SU-DHL-6 (cell line): ENCODE results near the gene ITPK1.

Experiments used
- H2AFZ ChIP-seq: fragments of 200-600 bp; sonication (generic); 2 replicates; pipeline ENCODE4 v1.6.1; 2014; ENCODE audit warnings: low read depth, mild to moderate bottlenecking, moderate library complexity, mixed read lengths, antibody characterized with exemption, low read length; ENCODE audit not compliant: severe bottlenecking
- H3F3A ChIP-seq: fragments of 200-600 bp; shearing (Covaris generic); 2 replicates; pipeline ENCODE4 v1.6.0; 2016; ENCODE audit warnings: antibody characterized with exemption, mild to moderate bottlenecking; ENCODE audit not compliant: insufficient read depth
- H3K27ac ChIP-seq: fragments of 200-600 bp; sonication (generic); 2 replicates; pipeline ENCODE4 v1.5.1; 2016; ENCODE audit warnings: low read depth, mild to moderate bottlenecking, low read length, moderate library complexity, mixed read lengths
- H3K27me3 ChIP-seq: fragments of 200-600 bp; sonication (generic), shearing (Covaris generic); 2 replicates; pipeline ENCODE4 v1.6.0; 2014; ENCODE audit warnings: mild to moderate bottlenecking, low read length
- H3K36me3 ChIP-seq: fragments of 200-600 bp; sonication (generic); 2 replicates; pipeline ENCODE4 v1.6.1; 2014; ENCODE audit warnings: mild to moderate bottlenecking, low read length, mixed read lengths
- H3K4me2 ChIP-seq: fragments of 300-600, 200-600 bp; shearing (Covaris generic), sonication (generic); 2 replicates; pipeline ENCODE4 v1.6.0; 2014; ENCODE audit warnings: low read length, low read depth, mild to moderate bottlenecking; ENCODE audit not compliant: poor library complexity, severe bottlenecking
- H3K4me3 ChIP-seq: fragments of 200-600 bp; sonication (generic); 2 replicates; pipeline ENCODE4 v1.5.1; 2014; ENCODE audit warnings: antibody characterized with exemption, low read length, mild to moderate bottlenecking, mixed read lengths; ENCODE audit not compliant: insufficient read depth, poor library complexity, severe bottlenecking
- H3K79me2 ChIP-seq: fragments of 200-600 bp; sonication (generic); 2 replicates; pipeline ENCODE4 v1.6.1; 2014; ENCODE audit warnings: mild to moderate bottlenecking, low read length, moderate library complexity; ENCODE audit not compliant: insufficient read depth
- H3K9ac ChIP-seq: fragments of 200-600 bp; sonication (generic); 2 replicates; pipeline ENCODE4 v1.7.0; 2014; ENCODE audit warnings: mild to moderate bottlenecking, low read length
- H3K9me2 ChIP-seq: fragments of 200-600 bp; sonication (generic); replicated peaks from 2 replicates; pipeline ENCODE4 v1.6.1; 2014; ENCODE audit warnings: low read length; ENCODE audit not compliant: insufficient read depth
- H3K9me3 ChIP-seq: fragments of 200-600 bp; sonication (generic); 2 replicates; pipeline ENCODE4 v1.6.1; 2014; ENCODE audit warnings: low read length, mixed read lengths; ENCODE audit not compliant: insufficient read depth
- H4K20me1 ChIP-seq: fragments of 200-600 bp; sonication (generic); 2 replicates; pipeline ENCODE4 v1.6.1; 2014; ENCODE audit warnings: low read depth, mild to moderate bottlenecking, antibody characterized with exemption, low read length, moderate library complexity, mixed read lengths
- EZH2phosphoT487 ChIP-seq: fragments of 200-600 bp; sonication (generic), shearing (Covaris generic); conservative IDR thresholded peaks from 2 replicates; pipeline ENCODE4 v1.6.1; 2018; ENCODE audit warnings: mild to moderate bottlenecking, antibody characterized with exemption, low read length, moderate library complexity, mixed read lengths
- TF ChIP-seq, protein P1 (sequence below): fragments of 200-600 bp; sonication (generic); IDR thresholded peaks from one replicate; pipeline ENCODE4 v1.5.1; 2017; ENCODE audit warnings: antibody characterized with exemption, mild to moderate bottlenecking, low read length, moderate library complexity; ENCODE audit not compliant: insufficient read depth, poor library complexity, severe bottlenecking

The ITPK1 gene

DNA sequence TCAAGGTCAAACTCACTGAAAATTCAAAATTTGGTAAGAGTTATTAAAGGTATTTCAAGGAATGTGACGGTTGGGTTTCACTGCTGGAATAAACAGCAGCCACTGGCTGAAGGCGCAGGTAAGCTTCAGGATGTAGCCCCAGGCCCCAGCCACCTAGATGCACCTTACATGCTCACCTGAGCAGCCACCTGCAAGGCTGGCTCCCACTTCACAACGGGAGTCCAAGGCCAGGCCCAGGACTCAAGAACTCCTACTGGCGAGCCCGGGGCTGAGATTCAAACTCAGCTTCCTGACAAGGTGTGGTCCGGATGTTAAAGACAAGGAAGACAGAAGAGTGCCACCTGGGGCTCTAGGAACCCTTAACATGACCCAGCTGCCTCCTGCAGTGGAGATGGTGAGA lies 78.4 kb downstream of the ITPK1 start:
- Histone ChIP-seq H3K4me2 (no peak overlapping the region), H3K9ac (no peak overlapping the region), H3K9me3 (no peaks in the 10 kb centered on the region), H3K4me3 (no peak overlapping the region), H3K79me2 (no peaks in the 10 kb centered on the region), H3K9me2 (no peaks in the 10 kb centered on the region), H2AFZ (no peak overlapping the region), H4K20me1 (no peaks in the 10 kb centered on the region), H3K36me3 (no peaks in the 10 kb centered on the region), H3F3A (no peaks in the 10 kb centered on the region), H3K27me3 (no peaks in the 10 kb centered on the region), H3K27ac (no peak overlapping the region)
- TF ChIP-seq, protein P1, sequence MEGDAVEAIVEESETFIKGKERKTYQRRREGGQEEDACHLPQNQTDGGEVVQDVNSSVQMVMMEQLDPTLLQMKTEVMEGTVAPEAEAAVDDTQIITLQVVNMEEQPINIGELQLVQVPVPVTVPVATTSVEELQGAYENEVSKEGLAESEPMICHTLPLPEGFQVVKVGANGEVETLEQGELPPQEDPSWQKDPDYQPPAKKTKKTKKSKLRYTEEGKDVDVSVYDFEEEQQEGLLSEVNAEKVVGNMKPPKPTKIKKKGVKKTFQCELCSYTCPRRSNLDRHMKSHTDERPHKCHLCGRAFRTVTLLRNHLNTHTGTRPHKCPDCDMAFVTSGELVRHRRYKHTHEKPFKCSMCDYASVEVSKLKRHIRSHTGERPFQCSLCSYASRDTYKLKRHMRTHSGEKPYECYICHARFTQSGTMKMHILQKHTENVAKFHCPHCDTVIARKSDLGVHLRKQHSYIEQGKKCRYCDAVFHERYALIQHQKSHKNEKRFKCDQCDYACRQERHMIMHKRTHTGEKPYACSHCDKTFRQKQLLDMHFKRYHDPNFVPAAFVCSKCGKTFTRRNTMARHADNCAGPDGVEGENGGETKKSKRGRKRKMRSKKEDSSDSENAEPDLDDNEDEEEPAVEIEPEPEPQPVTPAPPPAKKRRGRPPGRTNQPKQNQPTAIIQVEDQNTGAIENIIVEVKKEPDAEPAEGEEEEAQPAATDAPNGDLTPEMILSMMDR: no peak

DNA sequence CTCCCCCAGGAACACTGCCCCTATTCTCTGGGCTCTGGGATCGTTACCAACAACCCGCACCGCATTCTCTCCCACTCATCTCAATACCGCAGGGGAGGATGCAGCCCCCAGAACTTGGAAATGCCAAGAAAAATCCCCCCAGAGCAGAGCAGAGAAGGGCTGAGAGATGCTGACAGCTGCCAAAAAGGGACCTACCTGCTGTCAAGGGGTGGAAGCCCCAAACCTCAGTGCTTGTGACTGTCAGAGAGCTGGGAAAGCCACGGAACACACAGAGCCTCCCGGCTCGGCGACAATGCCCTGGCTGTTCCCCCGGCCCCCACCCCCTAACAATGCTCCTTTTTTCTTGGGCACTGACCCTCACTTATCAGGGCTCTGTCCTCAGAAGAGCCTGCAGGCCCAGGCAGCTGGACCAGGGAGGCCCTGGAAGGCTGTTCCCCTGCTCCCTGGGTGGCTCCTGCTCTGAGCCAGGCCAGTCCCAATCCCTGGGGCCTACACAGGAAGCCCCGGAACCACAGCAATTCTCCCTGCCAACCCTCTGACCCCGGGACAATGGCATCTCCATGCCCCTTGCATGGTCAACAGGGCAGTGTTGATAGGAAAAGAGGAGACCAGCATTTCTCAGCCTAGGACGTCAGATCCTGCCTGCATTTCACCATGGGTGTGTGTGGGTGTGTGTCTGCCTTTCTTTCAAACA lies 78.9 kb downstream of the ITPK1 start:
- no peak for TF ChIP-seq EZH2phosphoT487
- TF ChIP-seq, protein P1: no peak
- H3K9me3 ChIP-seq: no peaks in the 10 kb centered on the region
- H3F3A ChIP-seq: no peaks in the 10 kb centered on the region
- H3K79me2 ChIP-seq: no peaks in the 10 kb centered on the region
- H3K9ac ChIP-seq: no peak overlapping the region
- H3K4me3 ChIP-seq: no peak overlapping the region
- H3K27ac ChIP-seq: no peak overlapping the region
- no peaks in the 10 kb centered on the region for H3K27me3 ChIP-seq
- no peaks in the 10 kb centered on the region for H3K36me3 ChIP-seq
- H2AFZ ChIP-seq: no peak overlapping the region
- no peaks in the 10 kb centered on the region for H3K9me2 ChIP-seq
- no peaks in the 10 kb centered on the region for H4K20me1 ChIP-seq
- no peak overlapping the region for H3K4me2 ChIP-seq

DNA sequence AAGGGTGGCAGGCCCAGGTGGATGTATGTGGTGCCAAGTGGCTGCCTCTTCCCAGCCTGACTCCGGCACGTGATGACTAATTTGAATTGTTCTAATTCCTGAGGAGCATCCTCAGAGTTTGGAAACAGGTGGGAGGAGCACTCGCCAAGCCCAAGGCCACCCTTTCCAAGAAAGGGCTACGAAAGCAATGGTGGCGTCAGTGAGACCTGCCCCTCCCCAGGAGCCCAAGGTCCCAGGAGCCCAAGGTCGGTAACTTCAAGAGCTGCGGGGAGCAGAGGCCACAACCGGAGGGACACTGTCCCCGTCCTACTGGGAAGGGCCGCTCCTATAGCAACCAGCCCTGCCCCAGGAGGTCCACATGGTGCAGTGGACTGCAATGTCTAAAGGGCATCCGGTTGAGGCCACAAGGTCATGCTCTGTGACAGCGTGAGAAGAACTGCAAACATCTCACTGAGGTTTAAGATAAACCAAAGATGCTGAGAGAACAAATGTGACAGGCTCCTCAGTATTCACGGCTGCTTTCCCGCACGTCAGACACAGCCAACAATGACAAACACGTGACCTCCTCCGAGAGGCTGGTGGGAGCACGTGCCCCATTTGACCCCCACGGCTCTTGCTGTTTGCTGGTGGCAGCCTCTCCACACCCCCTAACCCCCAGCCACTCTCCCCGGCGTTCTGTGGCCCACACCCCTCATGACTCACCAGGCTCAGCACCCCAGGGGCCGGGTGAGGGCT lies 79.6 kb downstream of the ITPK1 start:
- Histone ChIP-seq H3K9me3 (no peaks in the 10 kb centered on the region), H4K20me1 (no peaks in the 10 kb centered on the region), H3K27me3 (no peaks in the 10 kb centered on the region), H3K79me2 (no peaks in the 10 kb centered on the region), H3K4me2 (no peak overlapping the region), H3F3A (no peaks in the 10 kb centered on the region), H3K4me3 (no peak overlapping the region), H3K27ac (no peak overlapping the region), H3K9me2 (no peaks in the 10 kb centered on the region), H2AFZ (no peak overlapping the region), H3K9ac (no peak overlapping the region), H3K36me3 (no peaks in the 10 kb centered on the region)
- TF ChIP-seq, protein P1: no peak
- TF ChIP-seq EZH2phosphoT487: no peak
